Islet precursor cell (in vitro differentiated cells): ENCODE data around the gene NPIPB5.
"Not testable (repeated sequence)": the region's sequence is repeated elsewhere in the genome, so short reads cannot be mapped to it uniquely, and the experiment has no call there.

ENCODE experiments used
- DNase-seq: peaks from one replicate; pipeline ENCODE4 v3.0.0-alpha.2; 2018

NPIPB5 gene

DNA sequence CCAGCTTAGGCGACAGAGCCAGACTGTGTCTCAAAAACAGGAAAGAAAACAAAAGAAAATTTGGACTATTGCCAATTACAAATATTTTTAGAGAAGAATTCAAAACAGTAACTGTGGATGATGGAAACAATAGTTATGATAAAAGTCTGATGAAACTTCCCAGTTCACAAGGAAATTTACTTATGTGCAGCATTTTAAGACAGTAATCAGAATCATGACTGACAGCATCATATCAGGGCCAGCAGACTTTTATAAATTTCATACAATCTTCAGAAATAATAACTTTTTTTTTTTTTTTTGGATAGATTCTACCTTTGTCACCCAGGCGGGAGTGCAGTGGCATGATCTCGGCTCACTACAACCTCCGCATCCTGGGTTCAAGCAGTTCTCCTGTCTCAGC lies at the start of gene NPIPB5:
Gene NPIPB5, plus strand, starts transcription at position 301 of the 400 bp plus-strand sequence. CDS start 2,911 bp downstream, outside the sequence.
- not testable (repeated sequence) for DNase-seq

DNA sequence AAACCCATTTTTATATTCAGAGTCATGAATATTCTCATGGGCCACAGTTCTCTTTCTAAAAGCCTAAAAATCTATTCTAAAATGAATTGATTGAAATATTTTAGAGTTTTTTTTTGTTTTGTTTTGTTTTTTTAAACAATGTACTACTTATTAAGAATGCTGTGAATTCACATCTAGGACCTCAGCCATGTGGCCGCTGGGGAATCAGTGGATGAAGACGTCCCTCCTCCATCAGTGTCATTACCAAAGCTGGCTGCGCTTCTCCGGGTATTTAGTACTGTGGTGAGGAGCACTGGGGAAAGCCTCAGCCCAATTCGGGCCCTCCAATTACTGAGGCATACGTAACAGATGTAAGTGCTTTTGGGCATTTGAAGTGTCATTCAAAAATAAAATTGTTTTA lies 41.8 kb upstream of the NPIPB5 start:
- not testable (repeated sequence) for DNase-seq

DNA sequence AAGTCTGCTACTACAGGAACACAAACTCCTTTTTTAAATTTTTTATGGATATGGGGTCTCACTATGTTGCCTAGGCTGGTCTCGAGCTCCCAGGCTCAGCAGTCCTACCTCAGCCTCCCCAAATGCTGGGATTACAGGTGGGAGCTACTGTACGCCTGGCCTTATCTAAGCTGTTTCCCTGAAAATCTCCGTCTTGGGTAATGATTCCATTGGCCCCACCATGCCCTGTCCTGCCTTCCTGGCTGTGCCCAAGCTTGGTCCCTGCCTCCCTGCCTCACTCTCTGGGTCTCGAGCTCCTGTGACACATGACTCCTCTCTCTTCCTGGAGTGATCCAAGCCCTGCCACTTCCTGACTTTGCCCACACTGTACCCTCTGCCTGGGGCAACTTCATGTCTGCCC lies 27.3 kb downstream of the NPIPB5 start:
- DNase-seq = not testable (repeated sequence)

DNA sequence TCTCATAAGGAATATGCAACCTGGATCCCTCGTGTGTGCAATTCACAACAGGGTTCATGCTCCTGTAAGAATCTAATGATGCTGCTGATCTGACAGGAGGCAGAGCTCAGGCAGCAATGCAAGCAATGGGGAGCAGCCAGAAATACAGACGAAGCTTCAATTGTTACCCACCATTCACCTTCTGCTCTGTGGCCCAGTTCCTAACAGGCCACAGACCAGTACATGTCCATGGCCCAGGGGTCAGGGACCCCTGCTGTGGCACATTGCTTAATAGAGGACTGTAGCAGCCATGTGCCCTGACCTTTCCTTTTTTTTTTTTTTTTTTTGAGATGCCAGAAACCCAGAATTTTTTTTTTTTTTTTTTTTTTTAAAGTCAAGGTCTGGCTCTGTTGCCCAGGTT lies 34.1 kb downstream of the NPIPB5 start:
- not testable (repeated sequence) for DNase-seq

DNA sequence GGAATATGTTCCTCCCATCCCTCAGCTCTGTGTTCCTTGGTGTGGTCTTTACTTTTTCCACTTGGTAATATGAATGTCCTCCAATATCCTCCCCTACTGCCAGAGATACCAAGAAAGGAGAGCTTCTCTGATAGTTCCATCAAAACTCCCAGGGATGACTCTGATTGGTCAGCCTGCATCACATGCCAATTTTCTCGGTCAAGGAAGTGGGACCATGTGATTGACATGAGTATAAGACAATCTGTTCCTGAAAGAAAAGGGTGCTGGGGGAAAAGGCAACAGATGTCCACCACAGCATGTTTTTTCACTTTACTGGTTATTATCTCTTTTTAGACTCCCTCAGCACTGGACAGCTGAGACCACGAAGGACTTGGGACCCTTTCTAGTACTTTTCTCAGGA lies 35.9 kb downstream of the NPIPB5 start:
- DNase-seq = not testable (repeated sequence)

DNA sequence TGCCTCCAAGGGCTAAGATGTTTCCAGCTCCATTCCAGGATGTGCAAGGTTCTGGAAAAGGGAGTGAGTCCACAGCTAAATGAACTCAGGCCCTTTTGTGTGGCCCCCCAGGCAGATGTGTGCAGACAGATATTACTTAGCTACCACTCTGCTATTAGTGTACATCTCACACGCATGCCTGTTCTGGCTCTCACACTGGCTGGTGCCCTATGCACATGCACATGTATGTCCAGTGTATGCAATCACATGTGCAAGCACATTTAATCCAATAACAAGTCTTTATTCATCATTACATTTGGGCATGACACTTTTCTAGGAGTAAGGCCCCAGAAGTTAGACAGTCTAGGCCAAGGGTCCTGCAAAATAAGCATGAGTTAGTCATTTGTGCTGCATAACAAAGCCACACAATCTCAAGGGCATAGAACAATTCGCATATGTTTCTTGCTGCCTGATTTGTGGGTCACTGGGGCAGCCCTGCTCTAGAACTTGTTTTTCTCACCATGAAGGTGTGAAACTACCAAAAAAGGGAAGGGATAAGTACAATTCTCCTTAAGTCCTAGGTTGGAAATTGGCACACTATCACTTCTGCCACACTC lies 36.6 kb downstream of the NPIPB5 start:
- not testable (repeated sequence) for DNase-seq

DNA sequence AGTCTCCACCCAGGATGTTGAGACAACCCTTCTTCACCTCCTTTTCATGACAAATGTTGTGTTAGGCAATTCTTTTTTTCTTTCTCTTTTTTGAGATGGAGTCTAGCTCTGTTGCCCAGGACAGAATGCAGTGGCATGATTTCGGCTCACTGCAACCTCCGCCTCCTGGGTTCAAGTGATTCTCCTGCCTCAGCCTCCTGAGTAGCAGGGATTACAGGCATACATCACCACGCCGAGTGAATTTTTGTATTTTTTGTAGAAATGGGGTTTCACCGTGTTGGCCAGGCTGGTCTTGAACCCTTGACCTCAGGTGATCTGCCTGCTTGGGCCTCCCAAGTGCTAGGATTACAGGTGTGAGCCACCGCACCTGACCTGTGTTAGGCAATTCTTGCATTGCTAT lies 39.2 kb downstream of the NPIPB5 start:
- DNase-seq = not testable (repeated sequence)

DNA sequence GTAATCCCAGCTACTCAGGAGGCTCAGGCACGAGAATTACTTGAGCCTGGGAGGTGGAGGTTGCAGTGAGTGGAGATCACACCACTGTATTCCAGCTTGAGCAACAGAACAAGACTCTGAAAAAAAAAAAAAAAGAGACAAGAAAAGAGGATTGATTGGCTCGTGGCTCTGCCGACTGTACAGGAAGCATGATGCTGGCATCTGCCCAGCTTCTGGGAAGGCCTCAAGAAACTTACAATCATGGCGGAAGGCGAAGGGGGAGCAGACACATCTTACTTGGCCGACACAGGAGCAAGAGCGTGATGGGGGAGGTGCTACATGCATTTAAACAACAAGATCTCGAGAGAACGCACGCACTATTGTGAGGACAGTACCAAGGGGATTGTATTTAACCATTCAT lies 40.5 kb downstream of the NPIPB5 start:
- not testable (repeated sequence) for DNase-seq

DNA sequence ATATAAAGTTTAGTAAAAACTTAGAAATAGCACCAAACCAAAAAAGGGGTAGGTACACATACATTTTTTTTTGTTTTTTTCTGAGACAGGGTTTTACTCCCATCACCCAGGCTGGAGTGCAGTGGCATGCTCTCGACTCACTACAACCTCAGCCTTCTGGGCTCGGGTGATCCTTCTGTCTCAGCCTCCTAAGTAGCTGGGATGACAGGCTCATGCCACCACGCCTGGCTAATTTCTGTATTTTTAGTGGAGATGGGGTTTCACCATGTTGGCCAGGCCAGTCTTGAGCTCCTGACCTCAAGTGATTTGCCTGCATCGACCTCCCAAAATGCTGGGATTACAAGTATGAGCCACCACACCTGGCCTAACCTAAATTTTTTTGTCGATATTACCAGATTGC lies 41.0 kb downstream of the NPIPB5 start:
- DNase-seq = not testable (repeated sequence)

DNA sequence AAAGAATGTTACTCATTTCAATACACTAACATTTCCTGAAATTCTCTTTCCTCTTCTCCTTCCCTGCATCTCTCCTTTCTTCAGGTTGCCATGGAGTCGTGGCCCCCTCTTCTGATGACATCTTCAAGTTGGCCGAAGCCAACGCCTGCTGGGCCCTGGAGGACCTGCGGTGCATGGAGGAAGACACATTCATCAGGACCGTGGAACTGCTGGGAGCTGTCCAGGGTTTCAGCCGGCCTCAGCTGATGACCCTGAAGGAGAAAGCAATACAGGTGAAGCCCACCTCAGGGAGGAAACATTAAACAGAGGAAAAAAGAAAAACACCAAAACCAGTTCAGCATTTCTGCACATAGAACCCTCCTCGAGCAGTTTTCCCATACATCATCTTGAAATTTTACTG lies 46.1 kb downstream of the NPIPB5 start:
- DNase-seq = not testable (repeated sequence)
